Urinary bladder (tissue), 4 donors: ENCODE measurements around the gene MYO1E. TPM values are rescaled to one million over a fixed set of nuclear protein-coding genes. Genes with fewer than 3 reads are reported as not detected.
"Not testable (repeated sequence)": the region's sequence is repeated elsewhere in the genome, so short reads cannot be mapped to it uniquely, and the experiment has no call there.

Source experiments
- DNase-seq: peaks from one replicate; pipeline ENCODE4 v3.0.0-alpha.2; 2015; ENCODE audit errors: extremely low spot score
- H3K27ac ChIP-seq: one replicate; pipeline ENCODE4 v1.5.1; 2013; ENCODE audit warnings: low read depth, mild to moderate bottlenecking, moderate library complexity
- H3K36me3 ChIP-seq: one replicate; pipeline ENCODE4 v1.6.1; 2013; ENCODE audit warnings: mild to moderate bottlenecking, moderate library complexity; ENCODE audit not compliant: insufficient read depth
- H3K4me1 ChIP-seq: one replicate; pipeline ENCODE4 v1.6.1; 2013; ENCODE audit warnings: mild to moderate bottlenecking, moderate library complexity; ENCODE audit not compliant: insufficient read depth
- H3K4me3 ChIP-seq: one replicate; pipeline ENCODE4 v1.5.1; 2013; ENCODE audit warnings: low read depth, low read length
- WGBS: extraction: QIAGEN DNeasy Blood & Tissue Kit; methylation state at CpG from one replicate; pipeline ENCODE4 v1.1.7; 2013; 5-methylcytosine and 5-hydroxymethylcytosine counted together
- polyA plus RNA-seq: library from polyadenylated mRNA; stranded (reverse); fragments of 200-250 nt; gene quantifications from one replicate; pipeline ENCODE4 v1.2.3, GENCODE V29; 2013
- total RNA-seq: library from RNA; depleted of rRNA; stranded (reverse); fragments of >200 nt; gene quantifications from one replicate; pipeline ENCODE4 v1.2.3, GENCODE V29; 2014
- donor health status: healthy with polysubstance abuse.
- donor health status: healthy.

Gene MYO1E
- total and polyA plus RNA-seq, 2 donors = 20.2 to 60.0 TPM

DNA sequence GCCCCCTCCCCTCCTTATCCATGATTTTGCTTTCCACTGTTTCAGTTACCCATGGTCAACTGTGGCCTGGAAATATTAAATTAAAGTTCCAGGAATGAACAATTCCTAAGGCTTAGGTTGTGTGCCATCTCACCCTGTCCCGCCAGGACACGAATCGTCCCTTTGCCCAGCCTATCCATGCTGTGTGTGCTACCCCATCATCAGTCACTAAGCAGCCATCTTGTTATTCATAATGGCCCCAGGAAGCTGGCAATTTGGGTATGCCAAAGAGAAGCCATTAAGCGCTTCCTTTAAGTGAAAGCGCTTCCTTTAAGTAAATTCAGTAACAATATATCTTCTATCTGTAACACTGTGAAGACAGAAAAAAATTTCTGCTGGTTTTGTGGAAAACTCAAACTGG lies 215.3 kb downstream of the MYO1E start:
- no peaks in the 10 kb centered on the region for H3K4me1 ChIP-seq
- 99% methylated on average over 5 of the region's 5 CpGs for WGBS
- peaks cover 2% of the 10 kb centered on the region for H3K36me3 ChIP-seq
- no peak overlapping the region for H3K4me3 ChIP-seq
- no peak for DNase-seq
- H3K27ac ChIP-seq = no peak overlapping the region

DNA sequence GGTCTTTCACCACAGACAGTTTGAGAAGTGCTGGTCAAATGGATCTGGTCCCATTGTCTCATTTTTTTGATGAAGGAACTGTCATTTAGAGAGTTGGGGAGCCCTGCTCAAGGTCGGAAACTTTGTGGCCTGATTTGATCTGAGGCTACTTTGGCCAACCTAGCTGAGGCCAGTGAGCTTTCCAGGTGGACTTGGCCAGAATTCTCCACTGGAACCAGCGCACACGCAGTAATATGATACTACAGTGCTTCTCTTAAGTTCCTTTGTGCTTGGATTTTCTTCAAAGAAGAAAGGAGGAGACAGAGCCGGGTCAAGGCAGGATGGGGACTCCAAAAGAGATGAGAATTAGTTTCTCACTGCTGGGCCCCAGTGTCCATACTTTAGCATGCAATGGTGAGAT lies 217.2 kb downstream of the MYO1E start:
- no peak overlapping the region for H3K27ac ChIP-seq
- no peaks in the 10 kb centered on the region for H3K36me3 ChIP-seq
- WGBS = 92% methylated on average over 4 of the region's 4 CpGs
- H3K4me3 ChIP-seq = no peak overlapping the region
- DNase-seq = no peak
- no peaks in the 10 kb centered on the region for H3K4me1 ChIP-seq

DNA sequence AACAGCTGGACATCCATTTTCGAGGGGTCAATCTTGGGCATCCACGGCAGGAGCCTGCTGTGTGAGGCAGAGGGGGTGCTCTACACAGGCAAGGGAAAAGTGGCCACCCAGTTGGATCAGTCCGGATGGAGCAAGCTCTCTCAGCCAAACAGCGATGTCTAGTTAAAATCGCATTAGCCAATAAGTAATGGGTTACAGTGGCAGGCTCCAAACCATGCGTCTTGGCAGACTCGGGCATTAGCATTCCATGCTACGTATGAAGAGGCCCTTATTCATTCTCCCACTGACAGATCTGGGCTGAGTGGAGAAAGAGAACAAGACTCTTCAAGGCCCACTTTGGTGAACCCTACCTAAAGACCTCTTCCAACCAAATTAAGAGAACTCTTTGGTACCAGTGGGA lies 218.4 kb downstream of the MYO1E start:
- no peaks in the 10 kb centered on the region for H3K36me3 ChIP-seq
- 91% methylated on average over 8 of the region's 8 CpGs for WGBS
- H3K4me1 ChIP-seq = no peaks in the 10 kb centered on the region
- H3K27ac ChIP-seq = no peak overlapping the region
- no peak overlapping the region for H3K4me3 ChIP-seq
- no peak for DNase-seq

DNA sequence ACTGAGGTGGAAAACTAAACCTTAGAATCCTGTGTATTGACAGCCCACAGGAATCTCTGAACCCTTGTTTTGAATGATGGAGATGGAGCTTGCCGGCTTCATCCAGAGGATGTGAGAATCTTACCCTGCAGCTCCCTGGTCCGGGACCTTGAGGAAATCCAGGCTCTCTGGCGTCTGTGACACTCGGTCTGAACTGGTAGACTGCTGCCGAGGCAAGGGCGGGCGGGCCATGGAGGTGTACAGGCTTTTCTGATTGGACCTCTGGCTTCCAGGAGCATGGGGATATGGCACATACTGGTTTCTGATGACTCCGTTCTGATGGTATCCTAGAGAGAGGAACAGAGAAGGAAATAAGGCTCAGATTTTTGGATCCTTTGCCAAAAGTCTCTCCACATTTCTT lies 219.2 kb downstream of the MYO1E start:
- Histone ChIP-seq H3K27ac (no peak overlapping the region), H3K4me3 (no peak overlapping the region), H3K4me1 (no peaks in the 10 kb centered on the region), H3K36me3 (no peaks in the 10 kb centered on the region)
- 92% methylated on average over 8 of the region's 8 CpGs for WGBS
- DNase-seq = no peak

DNA sequence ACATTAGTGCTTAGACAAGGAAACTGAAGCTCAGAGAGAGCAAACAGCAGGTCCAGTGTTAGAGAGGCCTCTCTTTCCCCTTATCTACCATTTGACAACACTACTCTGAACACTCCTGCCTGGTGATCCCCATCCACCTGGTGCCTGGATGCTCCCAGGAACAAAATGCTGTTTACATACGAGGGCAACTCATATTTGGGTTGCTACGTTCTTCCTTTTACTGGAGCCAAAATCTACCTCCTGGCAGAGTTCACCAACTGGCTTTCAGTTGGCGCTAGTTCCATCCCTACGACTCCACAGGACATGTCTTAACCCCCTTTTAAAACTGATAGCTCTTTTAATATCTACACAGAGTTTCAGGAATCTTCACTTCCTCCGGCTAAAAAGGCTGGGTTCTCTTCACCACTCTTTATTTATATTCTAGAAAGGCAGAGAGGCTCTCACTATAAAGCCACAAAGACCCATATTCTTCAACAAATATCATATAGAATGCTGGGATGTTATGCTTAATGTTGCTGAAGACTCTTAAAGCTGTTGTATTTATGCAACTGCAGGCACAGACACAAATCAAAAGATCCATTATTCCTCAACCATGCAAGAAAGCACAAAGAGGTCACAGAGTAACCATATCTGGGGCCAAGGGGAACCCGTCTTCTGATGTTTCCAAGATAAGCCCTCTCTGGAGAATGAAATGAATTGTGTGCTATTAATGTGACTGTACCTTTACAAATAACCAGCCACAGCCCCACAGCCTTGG lies 219.8 kb downstream of the MYO1E start:
- 92% methylated on average over 6 of the region's 6 CpGs for WGBS
- Histone ChIP-seq H3K4me3 (no peak overlapping the region), H3K4me1 (peaks cover 1% of the 10 kb centered on the region), H3K27ac (no peak overlapping the region), H3K36me3 (no peaks in the 10 kb centered on the region)
- no peak for DNase-seq

DNA sequence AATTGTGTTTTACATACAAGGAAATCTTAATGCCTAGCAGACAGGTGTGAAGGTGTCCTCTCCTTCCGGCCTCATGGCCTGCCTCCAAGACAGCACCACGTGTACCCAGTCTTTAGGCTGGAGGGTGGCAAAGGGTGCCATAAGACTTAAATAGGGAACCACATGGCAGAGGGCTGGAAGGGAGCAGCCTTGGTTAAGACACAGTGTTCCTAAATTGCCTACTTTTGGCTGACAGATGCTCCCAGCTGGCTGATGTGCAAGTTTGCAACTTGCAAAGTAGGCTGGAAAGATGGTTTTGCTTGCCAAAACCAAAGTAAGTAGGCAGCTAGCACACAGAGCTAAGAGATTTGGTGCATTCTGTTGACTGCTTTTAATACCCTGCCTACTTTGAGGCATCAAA lies 222.5 kb downstream of the MYO1E start:
- H3K36me3 ChIP-seq = no peaks in the 10 kb centered on the region

DNA sequence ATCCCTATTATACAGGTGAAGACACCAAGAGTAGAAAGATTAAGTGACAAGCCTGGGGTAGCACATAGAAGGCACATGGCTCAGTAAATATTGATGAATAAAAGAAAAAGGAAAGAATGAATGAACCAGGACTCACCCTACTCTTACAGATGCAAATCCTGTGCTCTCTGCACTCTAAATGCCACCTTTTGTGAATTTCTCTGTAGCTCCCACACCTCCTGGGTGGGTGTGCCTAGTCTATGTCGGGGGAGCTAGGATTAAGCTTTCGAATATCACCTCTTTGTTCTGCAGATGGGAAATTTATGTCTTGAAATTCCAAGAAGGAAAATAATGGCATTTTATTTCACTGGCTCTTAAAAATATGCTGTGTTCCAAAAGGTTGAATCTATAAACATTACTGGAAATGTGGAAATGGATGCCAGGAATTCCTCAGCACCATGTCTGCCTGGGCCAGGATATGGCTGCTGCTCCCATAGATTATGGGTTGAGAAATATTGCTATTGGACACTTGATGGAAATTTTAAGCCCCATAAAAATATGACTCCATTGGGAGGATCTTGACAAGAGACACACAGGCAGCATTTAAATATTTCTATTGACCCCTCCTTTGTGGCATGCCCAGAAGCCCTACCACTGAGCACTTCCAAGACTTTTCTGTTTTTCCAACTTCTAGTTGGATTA lies 224.4 kb downstream of the MYO1E start:
- Histone ChIP-seq H3K4me3 (no peak overlapping the region), H3K36me3 (no peaks in the 10 kb centered on the region), H3K27ac (no peak overlapping the region), H3K4me1 (peaks cover 1% of the 10 kb centered on the region)
- no peak for DNase-seq
- 20% methylated on average over 2 of the region's 2 CpGs for WGBS

More for the DNA sequence above, 222.5 kb downstream of the MYO1E start:
- Histone ChIP-seq H3K27ac (no peak overlapping the region), H3K4me3 (no peak overlapping the region), H3K4me1 (peaks cover 1% of the 10 kb centered on the region)
- no peak for DNase-seq
- WGBS = 74% methylated on average over 2 of the region's 2 CpGs

DNA sequence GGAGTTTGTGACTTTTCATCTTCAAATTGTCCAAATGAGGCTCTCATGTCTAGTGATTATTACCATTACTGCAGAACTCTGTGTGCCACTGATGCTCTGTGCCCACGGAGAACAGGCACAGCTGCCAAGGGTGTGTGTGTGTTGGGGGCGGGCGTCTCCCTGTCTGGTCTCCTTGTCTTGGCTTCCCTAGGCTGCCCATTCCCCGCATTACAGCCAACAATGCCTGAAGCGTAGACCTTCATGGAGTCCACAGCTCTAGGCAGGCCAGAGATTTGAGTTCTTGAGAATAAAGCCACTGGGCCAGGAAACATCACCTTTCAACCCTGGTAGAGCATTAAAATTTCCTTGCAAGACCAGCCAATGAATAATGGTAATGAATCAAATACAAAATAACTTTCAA lies 225.0 kb downstream of the MYO1E start:
- Histone ChIP-seq H3K4me3 (no peak overlapping the region), H3K4me1 (peaks cover 1% of the 10 kb centered on the region), H3K36me3 (no peaks in the 10 kb centered on the region), H3K27ac (no peak overlapping the region)
- 91% methylated on average over 5 of the region's 5 CpGs for WGBS
- DNase-seq = no peak

DNA sequence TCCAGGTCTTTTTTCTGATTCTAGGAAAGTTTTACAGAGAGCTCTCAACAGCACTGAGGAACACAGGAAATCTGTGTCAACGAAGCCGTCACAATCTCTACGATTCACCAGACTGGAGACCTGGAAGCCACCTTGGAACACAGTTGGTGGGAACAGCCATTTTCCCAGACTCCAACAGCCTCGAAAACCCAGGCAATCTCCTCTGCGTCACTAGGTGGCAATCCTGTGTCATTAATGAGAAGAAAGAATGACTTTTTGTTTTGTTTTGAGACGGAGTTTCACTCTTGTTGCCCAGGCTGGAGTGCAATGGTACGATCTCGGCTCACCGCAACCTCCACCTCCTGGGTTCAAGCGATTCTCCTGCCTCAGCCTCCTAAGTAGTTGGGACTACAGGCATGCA lies 228.1 kb downstream of the MYO1E start:
- 89% methylated on average over 10 of the region's 10 CpGs for WGBS

DNA sequence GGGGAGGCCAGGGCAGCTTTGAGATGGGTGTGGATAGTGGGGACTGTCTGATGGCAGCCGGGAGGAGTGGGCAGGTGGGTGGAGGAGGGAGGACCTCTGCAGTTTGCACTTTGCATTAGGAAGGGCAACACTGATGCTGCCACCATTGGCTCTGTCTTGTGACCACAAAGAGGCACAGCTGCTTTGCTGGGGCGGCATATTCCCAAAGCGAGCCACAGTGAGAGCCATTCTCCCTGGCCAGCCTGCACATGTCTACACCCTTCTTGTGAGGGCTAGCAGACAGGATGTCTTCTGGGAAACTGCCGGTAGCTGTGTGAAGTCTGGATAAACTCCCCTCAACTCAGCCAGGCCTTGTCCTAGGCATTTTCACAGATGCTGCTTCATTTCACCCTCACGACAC lies 229.4 kb downstream of the MYO1E start:
- H3K36me3 ChIP-seq = no peaks in the 10 kb centered on the region
- no peak for DNase-seq
- H3K4me3 ChIP-seq = no peak overlapping the region
- WGBS = 94% methylated on average over 5 of the region's 5 CpGs
- H3K27ac ChIP-seq = no peak overlapping the region
- H3K4me1 ChIP-seq = peaks cover 1% of the 10 kb centered on the region

More for the DNA sequence above, 228.1 kb downstream of the MYO1E start:
- not testable (repeated sequence) for H3K36me3 ChIP-seq, H3K4me3 ChIP-seq, H3K27ac ChIP-seq, DNase-seq, H3K4me1 ChIP-seq

DNA sequence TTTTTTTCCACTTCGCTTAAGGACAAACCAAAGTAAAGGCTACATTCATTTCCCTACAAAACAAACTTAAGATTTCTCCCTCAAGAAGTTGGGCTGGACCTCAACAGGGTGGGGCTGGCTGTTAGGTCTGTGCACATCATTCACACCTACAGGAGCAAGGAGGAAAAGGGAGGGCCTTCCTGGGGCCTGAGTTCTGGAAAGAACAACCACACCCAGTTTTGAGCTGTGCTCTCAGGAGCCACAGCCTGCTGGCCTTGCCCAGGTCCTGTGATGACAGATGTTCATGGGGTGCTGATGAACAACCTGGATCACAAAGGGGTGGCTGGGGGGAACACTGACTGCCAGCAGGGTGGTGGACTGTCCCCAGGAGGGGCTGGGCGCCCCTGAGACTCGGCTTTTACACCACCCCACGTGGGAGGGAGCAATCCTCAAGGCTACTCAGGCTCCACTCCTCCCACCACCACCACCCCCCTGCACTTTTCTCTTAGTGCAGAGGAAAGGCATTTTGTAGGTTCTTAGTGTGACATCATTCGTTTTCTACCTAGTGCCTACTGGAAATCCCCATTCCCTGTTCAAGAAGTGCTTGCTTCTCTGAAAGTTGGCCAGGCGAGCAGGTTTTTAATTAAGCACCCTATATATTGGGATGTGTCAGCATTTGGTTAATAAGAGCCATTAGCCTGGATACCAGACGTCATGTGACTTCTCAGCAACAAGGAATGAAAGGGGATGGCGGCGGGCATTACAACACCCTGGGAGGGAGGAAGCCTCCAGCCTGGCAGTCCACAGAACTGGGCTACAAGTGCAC lies 232.0 kb downstream of the MYO1E start:
- Histone ChIP-seq H3K4me3 (no peak overlapping the region), H3K27ac (no peak overlapping the region), H3K36me3 (peaks cover 6% of the 10 kb centered on the region), H3K4me1 (no peaks in the 10 kb centered on the region)
- no peak for DNase-seq
- WGBS = 93% methylated on average over 9 of the region's 9 CpGs

DNA sequence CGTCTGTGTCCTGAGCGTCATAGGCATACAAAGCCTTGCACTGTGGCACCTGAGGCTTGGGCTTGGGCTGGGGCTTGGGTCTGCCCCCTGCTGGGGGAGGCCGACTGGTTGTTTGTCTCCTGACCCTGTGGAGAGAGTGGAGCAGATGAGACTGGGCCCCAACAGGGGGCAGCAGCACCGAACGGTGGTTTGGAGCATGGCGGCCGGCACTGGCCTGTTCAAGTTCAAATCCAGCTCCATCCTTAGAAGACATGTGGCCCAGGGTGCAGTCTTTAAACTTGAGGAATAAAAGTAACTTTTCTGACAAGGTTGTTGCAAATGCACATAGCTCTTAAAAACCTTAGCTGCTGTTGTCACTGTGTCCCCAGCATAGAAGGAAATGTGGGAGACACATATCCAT lies 234.4 kb downstream of the MYO1E start:
- H3K36me3 ChIP-seq = peaks cover 6% of the 10 kb centered on the region
- no peak overlapping the region for H3K27ac ChIP-seq
- no peak for DNase-seq
- 73% methylated on average over 7 of the region's 7 CpGs for WGBS
- no peaks in the 10 kb centered on the region for H3K4me1 ChIP-seq
- H3K4me3 ChIP-seq = no peak overlapping the region

DNA sequence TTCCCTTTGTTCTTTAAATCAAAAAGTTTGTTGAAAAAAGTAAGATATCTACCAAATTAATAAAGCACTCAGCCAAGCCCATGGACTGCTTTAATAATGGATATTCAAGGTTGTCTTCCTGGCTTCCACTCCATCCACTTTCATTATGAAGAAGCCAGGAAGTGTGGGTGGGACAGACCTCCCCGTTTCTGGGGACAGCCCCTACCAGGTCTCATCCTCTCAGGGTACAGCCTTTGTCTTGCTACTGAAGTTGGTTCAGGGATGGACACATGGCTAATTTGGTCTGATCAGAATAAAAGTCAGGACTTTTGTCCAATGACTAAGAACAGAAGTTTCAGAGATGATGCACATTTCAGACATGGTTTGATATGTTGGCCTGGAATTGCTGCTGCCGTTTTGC lies 235.1 kb downstream of the MYO1E start:
- no peaks in the 10 kb centered on the region for H3K4me1 ChIP-seq
- H3K27ac ChIP-seq = no peak overlapping the region
- 72% methylated on average over 2 of the region's 2 CpGs for WGBS
- DNase-seq = no peak
- H3K4me3 ChIP-seq = no peak overlapping the region
- peaks cover 6% of the 10 kb centered on the region for H3K36me3 ChIP-seq
